NCI-H1105 treated with DMSO at 0.1 percent for 48 hours (cell line): ENCODE data around the gene FCGBP.
"Not testable (repeated sequence)": the region's sequence is repeated elsewhere in the genome, so short reads cannot be mapped to it uniquely, and the experiment has no call there.

Experiments used
- DNase-seq: peaks from one replicate; lab custom pipeline; 2025; lab: John Stamatoyannopoulos, UW

The FCGBP gene

DNA sequence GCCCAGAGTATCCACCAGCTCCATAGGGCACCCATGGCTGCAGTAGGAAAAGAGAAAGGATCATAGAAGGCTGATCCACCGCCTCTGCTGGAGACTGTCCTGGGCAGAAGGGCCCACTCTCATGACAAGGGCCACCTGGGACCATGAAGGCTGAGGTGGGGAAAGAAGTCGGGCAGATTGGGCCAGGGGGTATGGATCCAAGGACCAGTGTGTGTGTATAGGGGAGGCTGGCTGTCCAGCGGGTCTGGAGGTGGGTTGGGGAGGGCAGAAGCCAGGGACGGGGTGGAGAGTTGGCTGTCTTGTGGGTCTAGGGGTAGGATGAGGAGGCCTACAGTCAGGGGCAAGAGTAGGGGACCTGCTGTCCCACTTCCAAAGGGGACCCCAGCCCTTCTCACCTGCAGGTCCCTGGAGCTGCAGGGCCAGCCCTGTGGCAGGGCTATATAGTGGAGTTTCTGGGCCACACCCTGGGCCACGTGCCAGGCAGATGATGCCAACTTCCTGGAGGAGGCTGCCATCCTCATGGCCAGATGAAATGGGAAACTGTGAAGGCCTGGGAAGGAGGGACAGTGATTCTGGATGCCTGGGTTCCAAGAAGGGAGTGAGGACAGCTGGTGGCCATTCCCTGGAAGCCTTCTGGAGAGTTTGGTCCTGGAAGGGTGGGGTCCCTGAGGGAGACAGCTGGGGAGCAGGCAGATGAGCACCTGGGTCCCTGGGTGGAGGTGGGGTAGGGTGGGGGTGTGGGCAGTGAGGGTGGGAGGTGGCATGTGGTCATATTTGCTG is at the start of gene FCGBP:
TSS of gene FCGBP (minus strand) at position 51 of the 780 bp plus-strand sequence.
- DNase-seq: no peak

DNA sequence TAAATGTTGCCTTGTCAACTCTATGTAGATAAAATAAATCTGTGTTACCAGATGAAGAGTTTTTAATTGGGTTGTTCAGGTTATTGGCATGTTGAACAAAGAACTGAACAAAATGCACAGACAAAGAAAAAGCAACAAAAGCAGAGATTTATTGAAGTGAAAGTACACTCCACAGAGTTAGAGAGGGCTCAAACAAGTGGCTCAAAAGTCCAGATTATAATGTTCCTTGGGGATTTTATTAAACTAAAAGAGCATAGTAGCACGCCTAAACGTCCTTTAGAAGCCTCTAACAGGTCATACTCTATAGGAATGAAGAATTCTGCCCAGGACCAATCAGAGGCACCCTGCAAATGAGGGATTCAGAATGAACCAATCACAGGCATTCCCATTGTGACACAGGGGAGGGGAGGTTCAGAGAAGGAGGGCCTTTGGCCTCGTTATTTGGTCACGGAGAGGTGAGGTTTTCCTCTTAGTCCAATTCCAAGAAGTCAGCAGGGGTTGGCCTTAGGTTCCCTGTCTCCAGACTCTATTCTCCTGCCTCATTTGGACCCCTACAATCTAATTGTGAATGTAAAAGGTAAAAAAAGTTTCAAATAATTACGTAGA is 49.4 kb upstream of the FCGBP start:
- DNase-seq: no peak

DNA sequence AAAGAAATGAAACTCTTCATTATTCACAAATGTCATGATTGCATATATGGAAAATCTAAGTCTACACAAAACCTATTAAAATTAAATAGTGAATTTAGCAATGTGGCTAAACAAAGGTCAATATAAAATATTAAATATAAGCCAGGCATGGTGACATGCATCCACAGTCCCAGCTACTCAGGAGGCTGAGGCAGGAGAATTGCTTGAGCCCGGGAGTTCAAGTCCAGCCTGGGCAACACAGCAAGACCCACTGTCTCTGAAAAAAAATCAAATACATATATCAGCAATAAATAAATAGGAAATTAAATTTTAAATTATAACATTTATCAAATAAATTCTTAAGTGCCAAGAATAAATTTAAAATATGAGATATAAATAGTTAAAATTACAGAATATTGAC is 48.4 kb upstream of the FCGBP start:
- DNase-seq: no peak

DNA sequence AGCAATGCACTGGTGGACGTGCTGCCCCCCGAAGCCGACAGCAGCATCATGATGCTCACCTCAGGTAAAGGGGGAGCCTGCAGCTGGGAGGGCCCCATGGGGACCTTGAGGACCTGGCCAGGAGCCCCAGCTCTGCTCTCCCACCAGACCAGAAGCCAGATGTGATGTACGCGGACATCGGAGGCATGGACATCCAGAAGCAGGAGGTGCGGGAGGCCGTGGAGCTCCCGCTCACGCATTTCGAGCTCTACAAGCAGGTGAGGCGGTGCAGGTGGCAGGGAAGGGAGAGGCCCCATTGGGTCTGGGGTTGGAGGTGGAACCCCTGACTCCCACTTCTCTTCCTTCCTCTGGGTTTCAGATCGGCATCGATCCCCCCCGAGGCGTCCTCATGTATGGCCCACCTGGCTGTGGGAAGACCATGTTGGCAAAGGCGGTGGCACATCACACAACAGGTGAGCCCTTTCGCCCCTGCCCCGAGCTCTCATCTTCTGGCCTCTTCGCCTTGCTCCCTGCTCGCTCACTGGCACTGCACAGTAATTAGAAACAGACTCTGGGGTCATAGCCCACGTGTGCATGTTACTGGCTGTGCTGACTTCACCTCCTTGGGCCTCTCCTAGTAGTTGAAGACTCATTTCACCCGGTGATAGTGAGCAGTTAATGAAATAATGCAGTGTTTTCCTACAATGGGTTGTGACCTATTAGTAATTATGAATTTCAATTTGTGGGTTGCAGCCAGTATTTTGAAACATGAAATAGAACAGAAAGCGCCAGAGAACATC is 40.1 kb upstream of the FCGBP start:
- DNase-seq: no peak

DNA sequence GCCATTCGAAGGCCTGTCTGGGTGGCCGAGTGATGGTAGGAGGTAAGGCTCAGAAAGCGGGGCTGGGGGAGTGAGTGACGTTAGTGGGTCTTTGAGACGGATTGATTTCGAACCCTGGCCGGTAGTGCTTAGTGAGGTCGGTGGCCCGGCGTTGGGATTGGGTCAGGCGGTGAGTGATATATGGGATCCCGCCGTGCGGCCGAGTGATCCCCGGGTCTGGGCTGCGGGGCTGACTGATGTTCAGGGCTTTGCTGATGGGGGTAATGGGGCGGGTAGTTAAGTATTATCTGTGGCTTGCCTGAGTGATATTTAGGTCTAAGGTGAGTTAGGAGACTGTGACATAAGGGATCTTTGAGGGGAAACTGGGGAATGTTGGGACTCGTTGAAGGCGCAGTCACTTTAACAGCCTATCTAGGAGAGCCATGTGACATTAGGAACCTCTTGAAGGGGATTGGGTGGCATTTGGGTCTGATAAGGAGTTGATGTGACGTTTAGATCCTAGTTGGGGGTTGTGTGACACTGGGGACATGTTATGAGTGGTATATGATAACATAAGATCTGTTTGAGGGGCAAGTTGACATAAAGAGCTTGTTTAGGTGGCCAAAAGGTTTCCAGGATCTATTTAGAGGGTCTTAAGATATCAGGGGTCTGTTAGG is 37.1 kb upstream of the FCGBP start:
- DNase-seq: no peak

DNA sequence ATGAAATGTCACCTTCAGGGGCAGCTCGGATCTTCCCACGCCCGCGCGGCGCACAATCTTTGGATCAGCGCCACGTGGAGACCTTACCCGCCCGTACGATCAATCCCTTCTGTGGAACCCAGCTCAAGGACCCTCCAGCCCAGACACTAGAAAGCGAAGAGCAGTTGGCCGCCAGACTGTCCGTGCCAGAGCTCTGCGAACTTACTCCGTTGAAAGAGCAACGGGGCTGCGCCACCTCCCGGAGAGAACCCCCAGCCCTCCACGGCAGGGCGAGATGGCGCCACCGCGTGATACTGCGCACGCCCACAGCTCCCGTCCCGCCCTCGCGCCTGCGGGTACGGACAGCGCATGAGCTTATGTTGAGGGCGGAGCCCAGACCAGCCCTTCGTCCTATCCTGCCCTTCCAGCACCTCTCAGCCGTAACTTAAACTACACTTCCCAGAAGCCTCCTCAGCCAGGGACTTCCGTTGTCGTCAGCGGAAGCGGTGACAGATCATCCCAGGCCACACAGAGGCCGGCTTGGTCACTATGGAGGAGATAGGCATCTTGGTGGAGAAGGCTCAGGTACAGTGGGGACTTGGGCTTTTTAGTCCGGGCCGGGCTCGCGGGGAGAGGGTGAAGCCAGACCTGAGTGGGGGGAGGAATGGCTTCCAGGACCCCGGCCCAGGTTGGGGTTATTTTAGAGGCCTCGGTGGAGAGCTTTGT is 36.4 kb upstream of the FCGBP start, which contains the start of gene PSMC4:
TSS of gene PSMC4 (plus strand) at position 491 of the 705 bp plus-strand sequence. CDS start at position 529, 38 bp downstream.
- peak; percentile 98 for DNase-seq

DNA sequence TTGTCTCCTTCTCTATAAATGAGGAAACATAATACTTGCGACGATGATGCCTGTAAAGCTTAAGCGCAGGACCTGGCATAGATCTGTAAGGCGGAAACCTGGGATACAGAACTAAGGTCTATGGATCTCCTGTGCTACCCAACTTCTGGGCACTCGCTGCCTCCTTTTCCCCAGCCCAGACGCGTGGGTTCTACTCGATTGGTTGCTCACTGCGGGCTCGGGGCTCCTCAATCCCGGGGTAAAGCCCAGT is 35.9 kb upstream of the FCGBP start:
- peak; percentile 60 for DNase-seq

DNA sequence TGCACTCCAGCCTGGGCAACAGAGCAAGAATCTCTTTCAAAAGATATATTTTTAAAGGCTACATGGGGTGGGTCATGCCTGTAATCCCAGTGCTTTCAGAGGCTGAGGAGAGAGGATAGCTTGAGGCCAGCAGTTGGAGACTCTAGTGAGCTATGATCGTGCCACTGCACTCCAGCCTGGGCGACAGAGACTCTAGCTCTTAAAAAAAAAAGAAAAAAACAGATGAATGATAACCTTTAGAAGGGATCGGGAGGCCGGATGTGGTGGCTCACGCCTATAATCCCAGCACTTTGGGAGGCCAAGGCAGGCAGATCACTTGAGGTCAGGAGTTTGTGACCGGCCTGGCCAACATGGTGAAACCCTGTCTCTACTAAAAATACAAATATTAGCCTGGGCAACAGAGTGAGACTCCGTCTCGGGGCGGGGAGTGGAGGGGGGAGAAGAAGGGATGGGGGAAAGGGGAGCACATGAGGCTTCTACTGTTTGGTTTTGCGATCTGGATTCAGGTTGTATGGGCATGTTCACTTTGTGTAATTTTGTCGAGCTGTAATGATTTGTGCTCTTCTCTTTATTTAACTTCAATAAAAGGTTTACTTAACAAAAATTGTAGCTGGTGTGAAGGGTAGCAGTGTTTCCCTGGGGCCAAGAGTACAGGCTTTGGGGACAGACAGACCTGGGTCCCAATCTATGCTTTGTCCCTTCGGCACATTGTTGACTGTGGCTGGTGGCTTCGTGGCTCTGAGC is 35.4 kb upstream of the FCGBP start:
- DNase-seq: no peak

DNA sequence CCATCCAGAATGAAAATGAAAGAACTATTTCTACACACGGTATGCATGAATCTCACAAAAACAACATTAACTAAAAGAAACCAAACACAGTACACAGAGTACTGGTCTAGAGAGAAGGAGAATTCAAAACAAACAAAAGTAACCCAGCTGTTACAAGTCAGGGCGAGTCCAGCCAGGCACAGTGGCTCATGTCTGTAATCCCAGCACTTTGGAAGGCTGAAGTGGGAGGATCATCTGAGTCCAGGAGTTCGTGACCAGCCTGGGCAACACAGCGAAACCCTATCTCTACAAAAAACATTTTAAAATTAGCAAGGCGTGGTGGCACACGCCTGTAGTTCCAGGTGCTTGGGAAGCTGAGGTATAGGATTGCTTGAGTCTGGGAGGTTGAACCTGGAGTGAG is 34.8 kb upstream of the FCGBP start:
- no peak for DNase-seq

DNA sequence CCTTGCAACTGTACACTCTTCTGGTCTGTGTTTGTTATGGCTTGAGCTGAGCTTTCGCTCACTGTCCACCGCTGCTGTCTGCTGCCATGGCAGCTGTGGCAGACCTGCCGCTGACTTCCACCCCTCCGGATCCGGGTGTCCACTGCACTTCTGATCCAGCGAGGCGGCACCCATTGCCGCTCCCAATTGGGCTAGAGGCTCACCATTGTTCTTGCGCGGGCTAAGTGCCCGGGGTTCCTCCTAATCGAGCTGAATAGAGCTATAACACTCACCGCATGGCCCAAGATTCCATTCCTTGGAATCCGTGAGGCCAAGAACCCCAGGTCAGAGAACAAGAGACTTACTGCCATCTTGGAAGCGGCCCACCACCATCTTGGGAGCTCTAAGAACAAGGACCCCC is 34.4 kb upstream of the FCGBP start:
- no peak for DNase-seq

DNA sequence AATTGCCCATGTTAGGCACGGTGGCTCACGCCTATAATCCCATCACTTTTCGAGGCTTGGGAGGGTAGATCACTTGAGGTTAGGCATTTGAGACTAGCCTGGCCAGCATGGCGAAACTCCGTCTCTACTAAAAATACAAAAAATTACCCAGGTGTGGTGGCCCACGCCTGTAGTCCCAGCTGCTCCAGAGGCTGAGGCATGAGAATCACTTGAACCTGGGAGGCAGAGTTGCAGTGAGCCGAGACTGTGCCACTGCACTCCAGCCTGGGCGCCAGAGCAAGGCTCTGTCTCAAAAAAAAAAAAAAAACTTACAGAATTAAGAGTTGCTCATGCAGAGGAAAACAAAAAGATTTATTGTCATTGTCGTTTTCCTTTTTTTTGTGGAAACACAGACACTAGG is 33.1 kb upstream of the FCGBP start:
- no peak for DNase-seq

DNA sequence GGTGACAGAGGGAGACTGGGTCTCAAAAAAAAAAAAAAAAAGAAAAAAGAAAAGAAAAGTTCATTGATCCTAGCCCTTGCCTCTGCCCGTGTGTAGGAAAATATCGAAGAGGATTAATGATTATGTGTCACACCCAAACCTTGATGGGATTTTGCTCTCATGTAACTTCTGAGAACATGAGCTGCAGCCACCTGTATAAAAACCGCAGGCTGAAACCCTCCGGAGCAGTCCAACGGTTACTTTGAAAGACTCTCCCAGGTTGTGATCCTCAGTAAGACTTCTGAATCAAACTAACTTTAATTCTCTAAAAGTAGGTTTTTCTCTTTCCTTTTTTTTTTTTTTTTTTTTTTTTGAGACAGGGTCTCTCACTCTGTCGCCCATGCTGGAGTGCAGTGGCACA is 32.2 kb upstream of the FCGBP start:
- DNase-seq: no peak

DNA sequence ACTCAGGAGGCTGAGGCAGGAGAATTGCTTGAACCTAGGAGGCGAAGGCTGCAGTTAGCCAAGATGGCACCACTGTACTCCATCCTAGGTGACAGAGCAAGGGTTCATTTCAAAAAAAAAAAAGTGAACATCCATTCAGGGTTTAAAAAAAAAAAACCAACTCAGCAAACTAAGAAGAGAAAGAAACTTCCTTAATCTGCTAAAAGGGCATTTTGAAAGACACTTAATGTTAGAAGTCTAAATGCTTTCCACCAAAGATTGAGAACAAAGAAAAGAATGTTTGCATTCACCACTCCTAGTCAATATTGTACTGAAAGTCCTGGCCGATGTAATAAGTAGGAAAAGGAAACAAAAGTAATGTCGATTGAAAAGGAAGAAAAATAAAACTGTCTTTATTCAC is 29.5 kb upstream of the FCGBP start:
- no peak for DNase-seq

DNA sequence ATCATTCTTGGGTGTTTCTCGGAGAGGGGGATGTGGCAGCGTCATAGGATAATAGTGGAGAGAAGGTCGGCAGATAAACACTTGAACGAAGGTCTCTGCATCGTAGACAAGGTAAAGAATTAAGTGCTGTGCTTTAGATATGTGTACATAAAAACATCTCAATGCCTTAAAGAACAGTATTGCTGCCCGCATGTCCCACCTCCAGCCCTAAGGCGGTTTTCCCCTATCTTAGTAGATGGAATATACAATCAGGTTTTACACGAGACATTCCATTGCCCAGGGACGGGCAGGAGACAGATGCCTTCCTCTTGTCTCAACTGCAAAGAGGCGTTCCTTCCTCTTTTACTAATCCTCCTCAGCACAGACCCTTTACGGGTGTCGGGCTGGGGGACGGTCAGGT is 25.0 kb upstream of the FCGBP start:
- not testable (repeated sequence) for DNase-seq

DNA sequence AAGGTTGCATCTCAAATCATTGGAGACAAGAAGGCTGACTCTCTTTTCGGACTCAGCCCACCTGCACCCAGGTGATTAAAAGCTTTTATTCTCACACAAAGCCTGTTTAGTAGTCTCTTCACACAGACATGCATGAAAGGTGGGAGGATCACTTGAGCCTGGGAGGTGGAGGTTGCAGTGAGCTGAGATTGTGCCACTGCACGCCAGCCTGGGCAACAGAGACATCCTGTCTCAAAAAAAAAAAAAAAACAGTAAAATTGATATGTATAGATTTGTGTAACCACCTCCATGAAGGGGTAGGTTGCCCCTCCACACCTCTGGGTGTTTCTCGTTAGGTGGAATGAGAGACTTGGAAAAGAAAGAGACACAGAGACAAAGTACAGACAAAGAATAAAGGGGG is 24.5 kb upstream of the FCGBP start:
- DNase-seq: not testable (repeated sequence)

DNA sequence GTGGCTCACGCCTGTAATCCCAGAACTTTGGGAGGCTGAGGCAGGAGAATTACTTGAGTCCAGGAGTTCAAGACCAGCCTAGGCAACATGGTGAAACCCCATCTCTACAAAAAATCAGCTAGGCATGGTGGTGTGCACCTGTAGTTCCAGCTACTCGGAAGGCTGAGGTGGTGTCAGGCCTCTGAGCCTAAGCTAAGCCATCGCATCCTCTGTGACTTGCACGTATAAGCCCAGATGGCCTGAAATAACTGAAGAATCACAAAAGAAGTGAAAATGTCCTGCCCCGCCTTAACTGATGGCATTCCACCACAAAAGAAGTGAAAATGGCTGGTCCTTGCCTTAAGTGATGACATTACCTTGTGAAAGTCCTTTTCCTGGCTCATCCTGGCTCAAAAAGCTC is 23.5 kb upstream of the FCGBP start:
- not testable (repeated sequence) for DNase-seq

DNA sequence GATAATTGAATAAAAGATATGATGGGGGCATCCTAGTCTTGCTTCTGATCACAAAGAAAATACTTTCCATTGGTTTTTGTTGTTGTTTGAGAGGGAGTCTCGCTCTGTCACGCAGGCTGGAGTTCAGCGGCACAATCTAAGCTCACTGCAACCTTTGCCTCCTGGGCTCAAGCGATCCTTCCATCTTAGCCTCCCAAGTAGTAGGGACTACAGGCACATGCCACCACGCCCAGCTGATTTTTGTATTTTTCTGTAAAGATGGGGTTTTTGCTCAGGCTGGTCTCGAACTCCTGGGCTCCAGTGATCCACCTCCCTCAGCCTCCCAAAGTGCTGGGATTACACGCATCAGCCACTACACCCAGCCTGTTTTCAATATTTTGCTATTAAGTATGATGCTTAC is 19.5 kb upstream of the FCGBP start:
- no peak for DNase-seq

DNA sequence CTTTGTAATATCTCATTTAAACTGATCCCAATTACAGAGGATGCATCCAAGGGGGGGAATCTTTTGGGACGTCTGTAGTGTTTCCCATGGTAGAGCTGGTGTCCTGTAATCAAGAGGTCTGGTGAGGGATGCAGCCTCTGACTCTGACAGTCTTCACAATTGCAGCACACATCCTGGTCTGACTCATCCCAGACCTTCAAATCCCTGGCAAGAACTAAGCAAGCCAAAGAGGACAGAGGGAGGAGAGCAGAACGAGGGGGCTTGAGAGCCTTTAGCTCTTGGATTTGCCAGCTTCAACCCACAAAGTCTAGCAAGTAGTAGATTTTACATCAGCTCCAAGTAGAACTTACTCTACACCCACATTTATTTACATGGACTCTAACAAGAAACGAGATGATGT is 17.3 kb upstream of the FCGBP start:
- no peak for DNase-seq

DNA sequence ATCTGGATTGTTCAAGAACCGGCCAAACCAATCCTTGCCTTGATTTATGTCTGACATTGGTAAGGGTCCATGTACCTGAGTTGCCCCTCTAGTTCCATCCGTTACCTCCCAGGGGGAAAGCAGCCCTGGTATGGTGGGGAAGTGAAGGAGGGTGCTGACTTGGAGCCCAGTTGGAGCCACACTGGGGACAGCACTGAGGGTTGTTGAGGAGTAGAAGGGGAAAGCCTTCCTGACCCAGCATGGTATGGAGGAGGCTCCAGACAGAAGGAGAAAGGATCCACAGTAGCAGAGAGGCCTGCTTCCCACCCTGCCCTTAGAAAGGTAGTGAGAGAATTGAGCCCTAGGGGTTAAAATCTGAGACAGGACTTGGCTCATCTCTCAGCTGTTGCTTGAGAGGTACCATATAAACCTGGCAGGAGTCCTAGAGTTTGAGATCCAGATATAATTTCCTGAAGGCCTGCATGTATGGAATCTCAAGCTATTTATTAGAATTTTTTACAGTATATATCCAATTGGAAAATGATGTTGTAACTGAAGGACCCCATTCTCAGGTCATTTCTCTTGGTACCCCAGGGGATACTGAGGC is 16.7 kb upstream of the FCGBP start:
- DNase-seq: no peak

DNA sequence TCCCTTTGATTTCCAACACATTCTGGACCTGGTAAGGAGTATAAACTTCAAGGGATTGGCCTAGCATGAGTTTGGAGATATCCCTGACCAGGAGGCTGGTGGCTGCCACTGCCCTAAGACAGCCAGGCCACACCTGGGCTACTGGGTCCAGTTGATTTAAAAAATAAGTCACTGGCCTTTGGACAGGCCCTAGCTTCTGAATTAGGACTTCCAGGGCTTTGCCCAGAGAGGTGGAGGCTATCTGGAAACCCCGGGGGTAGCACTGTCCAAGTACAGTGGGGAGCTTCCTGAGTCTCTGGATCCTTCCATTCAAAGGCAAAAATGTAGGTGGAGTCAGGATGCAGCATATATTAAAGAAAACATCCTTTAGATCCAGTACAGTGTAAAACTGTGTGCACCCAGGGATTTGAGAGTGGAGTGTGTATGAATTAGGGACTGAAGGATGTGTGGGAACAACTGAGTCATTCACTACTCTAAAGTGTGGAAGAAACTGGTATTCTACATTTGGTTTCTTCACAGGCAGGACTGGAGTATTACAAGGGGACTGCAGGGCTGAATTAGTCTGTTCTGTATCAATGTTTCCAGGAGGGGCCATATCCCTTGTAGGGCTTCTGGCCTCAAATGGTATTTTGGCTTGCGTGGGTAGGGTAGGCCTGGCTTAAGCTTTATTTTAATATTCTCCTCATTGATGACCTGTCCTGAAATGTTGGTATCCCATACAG is 14.8 kb upstream of the FCGBP start:
- DNase-seq: no peak
